Suprapubic skin (tissue), 3 donors: Measurements from ENCODE around the gene UGT1A4.

Source experiments
- POLR2A ChIP-seq, 2 donors: fragments of 450-650 bp; IDR thresholded peaks; one replicate each; pipeline ENCODE4 v1.6.1; 2017; ENCODE audit warnings: antibody characterized with exemption in 2 of 2, mild to moderate bottlenecking in 2 of 2, moderate library complexity in 2 of 2
- TF ChIP-seq, protein P1 (sequence below), 2 donors: fragments of 200-600 bp in 1 of 2; fragments of 450-650 bp in 1 of 2; sonication (generic) in 1 of 2; IDR thresholded peaks; one replicate each; pipeline ENCODE4 v1.5.1; 2016 to 2019; ENCODE audit warnings: antibody characterized with exemption in 2 of 2, mild to moderate bottlenecking in 1 of 2, moderate library complexity in 1 of 2

DNA sequence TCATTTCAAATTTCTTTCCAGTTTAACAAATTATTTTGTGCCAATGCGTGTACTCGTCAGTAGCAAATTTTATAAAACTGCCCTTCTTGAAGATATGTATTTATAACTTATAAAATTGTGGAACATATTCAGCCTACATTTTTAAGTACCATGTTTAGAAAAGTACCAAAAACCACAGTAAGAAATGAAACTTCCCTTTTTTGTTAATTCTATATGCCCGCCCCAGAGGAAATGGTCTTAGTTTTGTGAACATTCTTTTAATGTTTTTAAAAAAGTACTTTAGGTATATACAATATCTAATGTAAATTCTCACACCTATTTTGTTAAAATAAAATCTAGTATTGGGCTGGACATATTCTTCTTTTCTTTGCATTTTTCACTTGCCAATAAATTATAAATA, 45.6 kb upstream of the UGT1A4 start:
- TF ChIP-seq, protein P1, sequence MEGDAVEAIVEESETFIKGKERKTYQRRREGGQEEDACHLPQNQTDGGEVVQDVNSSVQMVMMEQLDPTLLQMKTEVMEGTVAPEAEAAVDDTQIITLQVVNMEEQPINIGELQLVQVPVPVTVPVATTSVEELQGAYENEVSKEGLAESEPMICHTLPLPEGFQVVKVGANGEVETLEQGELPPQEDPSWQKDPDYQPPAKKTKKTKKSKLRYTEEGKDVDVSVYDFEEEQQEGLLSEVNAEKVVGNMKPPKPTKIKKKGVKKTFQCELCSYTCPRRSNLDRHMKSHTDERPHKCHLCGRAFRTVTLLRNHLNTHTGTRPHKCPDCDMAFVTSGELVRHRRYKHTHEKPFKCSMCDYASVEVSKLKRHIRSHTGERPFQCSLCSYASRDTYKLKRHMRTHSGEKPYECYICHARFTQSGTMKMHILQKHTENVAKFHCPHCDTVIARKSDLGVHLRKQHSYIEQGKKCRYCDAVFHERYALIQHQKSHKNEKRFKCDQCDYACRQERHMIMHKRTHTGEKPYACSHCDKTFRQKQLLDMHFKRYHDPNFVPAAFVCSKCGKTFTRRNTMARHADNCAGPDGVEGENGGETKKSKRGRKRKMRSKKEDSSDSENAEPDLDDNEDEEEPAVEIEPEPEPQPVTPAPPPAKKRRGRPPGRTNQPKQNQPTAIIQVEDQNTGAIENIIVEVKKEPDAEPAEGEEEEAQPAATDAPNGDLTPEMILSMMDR (IDR thresholded peaks at IDR 0.05): no peak
- TF ChIP-seq POLR2A (IDR thresholded peaks at IDR 0.05): no peak
